H7 (cell line): ENCODE measurements around the gene JPH3. TPM values are rescaled to one million over a fixed set of nuclear protein-coding genes. Genes with fewer than 3 reads are reported as not detected.

Source experiments
- DNase-seq: peaks from one replicate; pipeline ENCODE4 v3.0.0; 2012
- H3K27me3 ChIP-seq: 2 replicates; pipeline ENCODE4 v1.6.0; 2011; ENCODE audit warnings: mild to moderate bottlenecking, low read length; ENCODE audit not compliant: control insufficient read depth, insufficient read depth
- H3K36me3 ChIP-seq: replicated peaks from 2 replicates; pipeline ENCODE4 v1.5.1; 2011; ENCODE audit warnings: low read length; ENCODE audit not compliant: control insufficient read depth, insufficient read depth
- H3K4me3 ChIP-seq: 2 replicates; pipeline ENCODE4 v1.5.1; 2011; ENCODE audit warnings: low read depth, mild to moderate bottlenecking, control low read depth, low read length, moderate library complexity; ENCODE audit not compliant: insufficient read depth
- total RNA-seq: library from RNA; depleted of rRNA; stranded (reverse); fragments of >200 nt; shearing (Covaris generic); gene quantifications from 2 replicates; pipeline ENCODE4 v1.2.3, GENCODE V29; 2014

Gene JPH3
- total RNA-seq, 1 experiment from 2014 or later, result 24.0 TPM

DNA sequence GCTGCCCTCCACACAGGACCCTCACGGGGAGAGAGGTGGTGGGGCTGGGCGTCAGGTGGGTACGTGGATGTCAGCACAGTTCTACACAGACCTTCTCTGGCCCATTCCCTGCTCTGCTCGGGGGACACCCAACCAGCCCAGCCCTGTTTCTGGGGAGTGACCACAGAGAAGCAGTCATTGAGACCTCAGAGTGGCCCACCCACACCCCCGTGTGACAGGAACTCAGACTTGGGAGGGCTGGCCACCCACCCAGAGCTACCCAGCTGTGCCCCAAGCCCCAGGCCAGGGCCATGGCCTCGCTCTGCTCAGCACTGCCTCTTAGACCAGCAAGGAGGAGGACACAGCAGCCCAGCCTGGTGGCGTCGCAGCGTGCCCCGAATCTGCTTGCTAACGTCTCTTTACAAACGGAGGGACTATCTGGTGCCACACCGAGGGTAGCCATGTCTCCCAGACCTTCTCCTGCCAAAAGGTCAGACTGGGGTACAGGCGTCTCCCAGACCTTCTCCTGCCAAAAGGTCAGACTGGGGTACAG is 85.8 kb downstream of the JPH3 start:
- H3K4me3 ChIP-seq, result no peak overlapping the region
- H3K36me3 ChIP-seq, result no peaks in the 10 kb centered on the region; the same call in 1 of the 2 replicates
- H3K27me3 ChIP-seq, result no peaks in the 10 kb centered on the region
- no peak for DNase-seq

DNA sequence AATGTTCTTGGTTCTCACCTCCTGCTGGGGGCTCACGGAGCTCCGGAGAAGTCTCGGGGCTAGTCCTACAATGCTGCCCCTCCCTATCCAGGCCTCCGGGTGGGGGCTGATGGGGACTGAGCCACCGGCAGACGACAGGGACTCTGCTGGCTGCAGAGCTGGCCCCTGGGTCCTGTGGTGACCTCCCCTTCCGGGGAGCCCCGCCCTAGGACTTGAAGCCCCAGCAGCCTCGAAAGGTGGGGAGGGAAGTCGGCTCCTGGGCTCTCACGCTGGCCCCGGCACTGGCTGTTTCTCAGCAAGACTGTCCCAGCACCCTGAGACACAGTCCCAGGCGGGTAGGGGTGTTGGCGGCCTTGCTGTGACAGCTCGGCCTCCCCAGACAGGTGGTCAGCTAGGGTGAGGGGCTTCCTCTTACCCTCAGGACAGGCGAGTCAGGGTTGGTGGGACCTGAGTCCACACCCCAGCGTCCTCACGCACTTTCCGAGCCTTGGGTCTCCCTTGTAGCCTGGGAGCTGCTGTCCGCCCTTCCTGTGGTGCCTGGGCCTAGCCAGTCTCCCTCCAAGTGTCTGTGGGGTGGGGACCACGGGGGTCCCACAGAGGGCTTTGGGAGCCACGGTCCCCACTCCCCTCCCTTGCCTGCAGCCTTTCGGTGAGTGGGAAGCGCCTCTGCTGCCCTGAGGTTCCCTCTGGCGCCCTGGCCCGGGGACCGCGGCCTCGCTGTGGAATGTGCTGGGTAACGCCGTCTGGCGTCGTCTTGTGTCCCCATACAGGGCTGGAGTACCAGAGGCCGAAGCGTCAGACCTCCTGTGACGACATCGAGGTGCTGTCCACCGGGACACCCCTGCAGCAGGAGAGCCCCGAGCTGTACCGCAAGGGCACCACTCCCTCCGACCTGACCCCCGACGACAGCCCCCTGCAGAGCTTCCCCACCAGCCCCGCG is 86.8 kb downstream of the JPH3 start:
- no peak for DNase-seq
- Histone ChIP-seq H3K36me3 (no peaks in the 10 kb centered on the region; the same call in 1 of the 2 replicates), H3K27me3 (no peaks in the 10 kb centered on the region), H3K4me3 (no peak overlapping the region)

DNA sequence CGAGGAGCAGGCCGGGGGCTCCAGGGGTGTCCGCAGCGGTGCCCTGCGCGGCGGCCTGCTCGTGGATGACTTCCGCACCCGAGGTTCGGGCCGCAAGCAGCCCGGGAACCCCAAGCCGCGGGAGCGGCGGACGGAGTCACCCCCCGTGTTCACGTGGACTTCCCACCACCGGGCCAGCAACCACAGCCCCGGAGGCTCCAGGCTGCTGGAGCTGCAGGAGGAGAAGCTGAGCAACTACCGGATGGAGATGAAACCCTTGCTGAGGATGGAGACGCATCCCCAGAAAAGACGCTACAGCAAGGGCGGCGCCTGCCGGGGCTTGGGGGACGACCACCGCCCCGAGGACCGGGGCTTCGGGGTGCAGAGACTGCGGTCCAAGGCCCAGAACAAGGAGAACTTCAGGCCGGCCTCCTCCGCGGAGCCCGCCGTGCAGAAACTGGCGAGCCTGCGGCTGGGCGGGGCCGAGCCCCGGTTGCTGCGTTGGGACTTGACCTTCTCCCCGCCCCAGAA is 87.7 kb downstream of the JPH3 start:
- H3K27me3 ChIP-seq, result no peaks in the 10 kb centered on the region
- H3K4me3 ChIP-seq, result no peak overlapping the region
- H3K36me3 ChIP-seq, result peaks cover 5% of the 10 kb centered on the region
- DNase-seq, result no peak

DNA sequence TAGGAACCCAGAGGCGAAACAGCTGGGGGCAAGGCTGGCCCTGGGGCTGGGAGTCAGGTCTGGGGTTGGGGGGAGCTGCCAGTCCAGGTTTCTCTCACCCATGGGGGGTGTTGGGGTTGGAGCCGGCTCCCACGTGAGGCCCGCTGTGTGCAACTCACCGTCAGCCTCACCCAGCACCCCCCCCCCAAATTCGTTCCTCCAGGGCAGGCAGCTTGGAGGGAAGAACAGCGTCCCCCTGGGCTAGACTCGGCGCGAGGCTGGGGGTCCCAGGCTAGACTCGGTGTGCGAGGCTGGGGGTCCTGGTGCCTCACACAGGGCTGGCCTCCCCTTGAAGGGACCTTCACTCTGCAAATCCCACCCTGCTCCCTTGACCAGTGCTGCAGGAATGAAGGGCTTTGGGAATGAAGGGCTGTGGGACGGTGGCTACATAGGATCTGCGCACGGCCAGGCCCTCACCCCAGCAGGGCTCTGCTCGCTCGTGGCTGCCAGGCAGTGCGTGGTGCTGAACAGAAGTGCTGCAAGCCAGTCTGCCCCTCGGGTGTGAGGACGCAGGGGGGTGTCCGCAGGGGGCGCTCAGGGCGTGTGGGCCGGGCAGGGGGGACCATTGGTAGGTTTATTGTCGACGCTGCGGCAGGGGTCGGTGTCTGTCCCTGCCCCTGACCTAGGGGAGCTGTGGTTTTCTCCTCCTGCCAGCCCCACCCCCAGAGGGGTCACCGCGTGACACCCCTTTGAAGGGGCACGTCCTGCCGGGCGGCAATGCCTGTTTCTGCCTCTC is 88.8 kb downstream of the JPH3 start:
- peaks cover 11% of the 10 kb centered on the region for H3K36me3 ChIP-seq
- DNase-seq, result peak; percentile 82
- H3K27me3 ChIP-seq, result no peaks in the 10 kb centered on the region
- H3K4me3 ChIP-seq, result no peak overlapping the region

DNA sequence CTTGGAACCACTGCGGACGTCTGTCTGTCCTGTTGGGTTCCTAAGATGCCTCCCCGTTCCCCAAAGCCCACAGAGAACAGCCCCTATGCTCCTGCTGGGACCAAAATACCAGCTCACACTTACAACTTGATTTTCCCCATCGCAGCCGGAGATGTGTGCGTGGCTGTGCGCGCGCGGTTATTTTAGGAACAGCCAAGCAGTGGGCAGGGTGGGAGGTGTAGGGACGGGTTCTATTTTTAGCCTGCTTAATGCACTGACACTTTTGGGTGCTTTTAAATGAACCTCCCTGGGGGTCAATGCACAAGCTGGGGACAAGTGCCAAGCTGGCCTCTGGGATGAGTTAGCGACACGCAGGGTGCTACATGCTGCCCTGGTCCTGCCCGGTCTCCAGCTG is 89.4 kb downstream of the JPH3 start:
- H3K27me3 ChIP-seq, result no peaks in the 10 kb centered on the region
- no peak overlapping the region for H3K4me3 ChIP-seq
- H3K36me3 ChIP-seq, result peaks cover 11% of the 10 kb centered on the region
- DNase-seq, result no peak

DNA sequence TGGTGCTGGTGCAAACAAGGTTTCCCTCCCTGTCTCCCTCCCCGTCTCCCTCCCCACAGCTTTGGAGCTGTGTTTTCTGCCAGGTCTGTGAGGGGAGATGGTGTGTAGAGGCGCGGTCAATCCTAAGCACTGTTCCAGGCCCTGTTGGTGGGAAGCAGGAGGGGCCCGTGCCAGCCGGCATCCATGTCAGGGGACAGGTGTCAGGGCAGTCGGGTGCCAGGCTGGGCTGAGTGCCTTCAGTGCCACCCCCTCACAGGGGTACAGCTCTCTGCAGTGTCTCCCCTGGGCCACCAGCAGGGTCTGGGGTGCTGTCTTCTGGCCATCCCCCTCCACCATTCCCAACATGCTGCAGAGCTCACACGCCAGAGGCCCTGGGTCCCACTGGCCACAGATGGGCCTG is 89.9 kb downstream of the JPH3 start:
- DNase-seq, result peak; percentile 67
- peaks cover 11% of the 10 kb centered on the region for H3K36me3 ChIP-seq
- no peaks in the 10 kb centered on the region for H3K27me3 ChIP-seq
- no peak overlapping the region for H3K4me3 ChIP-seq

DNA sequence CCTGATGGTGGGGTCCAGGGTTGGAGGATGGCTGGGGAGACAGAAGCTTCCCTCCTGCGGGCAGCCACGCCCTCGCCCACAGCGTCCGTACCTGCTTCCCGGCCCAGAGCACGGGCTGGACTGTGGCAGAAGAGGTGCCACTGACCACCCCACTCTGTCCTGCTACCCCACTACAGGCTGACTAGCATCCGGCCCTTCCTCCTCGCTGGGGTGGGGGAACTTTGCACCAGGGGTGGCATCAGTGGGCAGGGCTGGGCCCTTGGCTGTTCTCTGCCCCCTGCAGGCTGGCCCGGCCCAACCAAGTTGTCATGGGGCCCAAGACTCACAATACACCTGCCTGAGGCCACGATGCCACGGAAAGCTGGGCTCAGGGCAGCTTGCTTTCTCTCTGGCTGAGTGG is 90.4 kb downstream of the JPH3 start:
- peak; percentile 78 for DNase-seq
- Histone ChIP-seq H3K27me3 (no peaks in the 10 kb centered on the region), H3K4me3 (no peak overlapping the region), H3K36me3 (peaks cover 11% of the 10 kb centered on the region)

DNA sequence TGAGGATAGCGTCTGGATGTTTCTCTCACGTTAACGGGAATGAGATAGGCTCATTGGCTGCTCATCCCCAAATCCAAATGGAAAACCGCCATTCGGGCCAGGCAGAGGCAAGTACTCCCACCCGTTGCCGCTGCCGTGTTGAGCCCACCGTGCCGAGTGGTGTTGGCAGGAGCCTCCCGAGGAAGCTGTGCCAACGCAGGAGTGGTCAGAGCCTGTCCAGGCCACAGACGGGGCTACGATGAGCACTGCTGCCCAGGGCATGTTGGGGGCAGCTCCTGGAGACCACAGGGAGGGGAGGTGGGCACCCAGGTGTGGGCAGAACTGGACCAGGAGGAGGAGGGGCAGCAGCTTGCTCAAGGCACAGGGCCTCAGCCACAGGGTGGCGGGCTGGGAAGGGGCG is 91.5 kb downstream of the JPH3 start:
- Histone ChIP-seq H3K27me3 (no peaks in the 10 kb centered on the region), H3K36me3 (peaks cover 13% of the 10 kb centered on the region), H3K4me3 (no peak overlapping the region)
- no peak for DNase-seq

DNA sequence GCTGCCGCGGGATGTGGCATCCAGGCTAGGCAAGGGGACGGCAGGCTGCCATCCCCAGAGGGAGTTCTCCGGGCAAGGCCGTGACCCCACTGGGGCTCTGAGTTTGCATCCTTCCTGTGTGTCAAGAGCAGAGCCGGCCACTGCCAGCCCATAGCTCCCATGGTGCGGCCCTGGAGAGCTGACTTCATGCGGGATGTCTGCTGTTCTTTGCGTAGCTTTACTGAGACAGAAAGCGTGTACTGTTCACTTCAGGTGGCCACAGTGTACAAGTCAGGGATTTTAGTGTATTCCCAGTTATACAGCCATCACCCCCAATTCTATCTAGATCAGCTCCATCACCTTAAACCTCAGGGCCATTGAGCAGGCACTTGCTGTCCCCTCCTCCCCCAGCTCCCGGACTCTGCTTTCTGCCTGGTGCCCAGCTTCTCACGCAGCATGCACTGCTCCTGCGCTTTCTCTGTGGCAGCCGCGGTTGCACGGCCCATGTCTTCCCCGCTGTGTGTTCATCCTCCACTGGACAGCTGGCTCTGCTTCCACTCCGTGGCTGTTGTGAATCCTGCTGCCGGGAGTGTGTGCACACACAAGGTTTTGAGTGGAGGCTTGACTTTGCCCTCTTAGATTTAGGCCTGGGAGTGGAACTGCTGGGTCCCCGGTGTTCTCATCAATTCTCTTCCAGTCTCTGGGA is 92.3 kb downstream of the JPH3 start:
- Histone ChIP-seq H3K36me3 (peaks cover 15% of the 10 kb centered on the region), H3K27me3 (no peaks in the 10 kb centered on the region), H3K4me3 (no peak overlapping the region)
- no peak for DNase-seq

DNA sequence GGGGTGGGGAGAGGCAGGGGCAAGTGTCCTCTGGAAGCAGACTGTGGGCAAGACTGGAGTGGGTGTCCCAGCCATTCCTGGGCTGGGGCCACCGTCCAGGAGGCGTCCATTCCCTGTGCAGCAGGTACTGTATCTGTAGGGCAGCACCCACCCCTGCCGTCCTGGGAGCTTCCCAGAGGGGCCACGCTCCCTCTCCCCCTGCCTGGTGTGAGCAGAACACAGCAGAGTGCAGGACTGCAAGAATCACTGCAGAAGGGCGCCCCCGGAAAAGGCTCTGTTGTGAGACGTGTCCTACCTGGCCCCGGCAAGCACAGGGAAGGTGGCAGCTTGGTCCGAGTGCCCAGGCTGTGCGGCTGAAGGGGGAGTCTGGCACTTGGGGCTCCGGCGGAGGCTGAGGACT is 93.2 kb downstream of the JPH3 start:
- peaks cover 19% of the 10 kb centered on the region for H3K36me3 ChIP-seq
- DNase-seq, result no peak
- no peaks in the 10 kb centered on the region for H3K27me3 ChIP-seq
- H3K4me3 ChIP-seq, result no peak overlapping the region

DNA sequence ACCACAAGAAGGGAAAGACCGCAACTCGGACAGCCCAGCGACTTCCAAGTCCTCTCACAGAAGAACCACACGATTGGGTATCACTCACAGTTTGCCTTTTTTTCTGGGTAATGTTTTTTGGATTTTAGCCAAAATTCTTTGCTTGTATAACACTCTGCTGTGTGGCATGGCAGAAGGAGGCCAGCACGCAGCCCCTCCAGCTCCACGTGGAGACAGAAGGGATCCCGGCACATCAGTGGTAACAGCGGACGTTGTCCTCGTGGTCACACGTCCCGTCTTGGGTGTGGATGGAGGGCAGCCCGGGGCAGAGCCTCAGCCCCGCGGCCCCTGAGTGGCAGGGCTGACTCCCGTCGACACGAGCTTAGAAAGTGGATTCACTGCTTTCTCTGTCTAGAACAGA is 94.4 kb downstream of the JPH3 start:
- Histone ChIP-seq H3K27me3 (no peaks in the 10 kb centered on the region), H3K36me3 (peaks cover 21% of the 10 kb centered on the region), H3K4me3 (no peak overlapping the region)
- DNase-seq, result no peak

DNA sequence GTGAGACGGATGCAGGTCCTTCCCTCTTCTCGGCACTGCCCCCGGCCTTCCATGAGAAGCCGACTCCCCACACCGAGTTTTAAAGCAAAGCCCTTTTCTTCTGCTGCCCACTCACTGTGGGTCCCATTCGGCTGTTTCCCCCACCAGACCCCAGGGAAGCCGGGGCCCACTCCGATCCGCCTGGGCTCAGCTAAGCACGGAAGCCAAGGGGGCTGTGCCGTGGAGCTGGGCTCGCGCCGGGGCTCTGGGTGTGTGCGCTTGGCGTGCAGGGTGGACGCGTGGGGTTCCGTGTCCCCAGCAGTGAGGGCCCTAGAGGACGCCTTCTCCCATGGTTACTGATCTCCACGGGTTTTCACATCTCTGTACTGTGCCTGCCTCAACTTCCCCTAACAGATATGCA is 94.9 kb downstream of the JPH3 start:
- no peak for DNase-seq
- Histone ChIP-seq H3K36me3 (peaks cover 21% of the 10 kb centered on the region), H3K27me3 (no peaks in the 10 kb centered on the region), H3K4me3 (no peak overlapping the region)

DNA sequence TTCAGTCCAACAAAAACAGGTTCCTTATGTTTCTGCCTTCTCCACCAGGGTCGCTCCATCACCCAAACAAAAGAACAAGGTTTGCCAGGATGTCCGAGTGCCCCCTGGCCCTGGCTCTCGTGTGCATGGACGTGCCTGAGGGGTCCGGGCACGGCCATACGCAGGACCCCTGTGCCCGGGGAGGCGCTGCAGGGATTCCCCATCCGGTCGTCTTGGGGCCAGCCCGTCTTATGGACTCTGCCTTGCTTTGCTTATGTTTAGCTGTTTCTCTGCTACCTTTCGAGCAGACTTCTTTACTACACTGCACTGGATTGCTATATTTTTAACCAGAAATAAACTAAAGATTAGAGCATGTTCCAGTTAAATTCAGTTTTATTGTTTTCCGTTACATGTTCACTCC is 95.5 kb downstream of the JPH3 start:
- Histone ChIP-seq H3K27me3 (no peaks in the 10 kb centered on the region), H3K36me3 (peaks cover 21% of the 10 kb centered on the region), H3K4me3 (no peak overlapping the region)
- DNase-seq, result no peak

DNA sequence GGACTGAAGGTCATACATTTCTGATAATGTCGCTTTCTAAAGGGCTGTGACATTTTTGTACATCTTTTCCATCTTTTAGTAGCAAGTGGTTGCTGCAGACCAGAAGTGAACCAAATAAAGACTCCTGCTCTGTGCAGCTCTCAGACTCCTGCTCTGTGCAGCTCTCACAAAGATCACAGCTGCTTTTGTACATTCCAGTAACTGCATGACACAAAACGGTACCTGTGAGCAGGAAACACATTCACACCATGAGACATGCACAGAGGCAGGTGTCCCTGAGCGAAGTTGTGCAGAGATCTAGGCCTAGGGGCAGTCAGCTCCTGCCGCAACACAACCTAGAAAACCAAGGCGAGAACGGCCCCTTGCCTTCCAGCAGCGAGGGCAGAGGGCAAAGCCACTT is 95.9 kb downstream of the JPH3 start:
- Histone ChIP-seq H3K36me3 (peaks cover 21% of the 10 kb centered on the region), H3K4me3 (no peak overlapping the region), H3K27me3 (no peaks in the 10 kb centered on the region)
- no peak for DNase-seq
